ENCODE data around the gene MRPL43.
A peak's percentile ranks its signal among the peaks of the same experiment; 100 is the strongest.
"Not testable (repeated sequence)": the region's sequence is repeated elsewhere in the genome, so short reads cannot be mapped to it uniquely, and the experiment has no call there.

The MRPL43 gene

DNA sequence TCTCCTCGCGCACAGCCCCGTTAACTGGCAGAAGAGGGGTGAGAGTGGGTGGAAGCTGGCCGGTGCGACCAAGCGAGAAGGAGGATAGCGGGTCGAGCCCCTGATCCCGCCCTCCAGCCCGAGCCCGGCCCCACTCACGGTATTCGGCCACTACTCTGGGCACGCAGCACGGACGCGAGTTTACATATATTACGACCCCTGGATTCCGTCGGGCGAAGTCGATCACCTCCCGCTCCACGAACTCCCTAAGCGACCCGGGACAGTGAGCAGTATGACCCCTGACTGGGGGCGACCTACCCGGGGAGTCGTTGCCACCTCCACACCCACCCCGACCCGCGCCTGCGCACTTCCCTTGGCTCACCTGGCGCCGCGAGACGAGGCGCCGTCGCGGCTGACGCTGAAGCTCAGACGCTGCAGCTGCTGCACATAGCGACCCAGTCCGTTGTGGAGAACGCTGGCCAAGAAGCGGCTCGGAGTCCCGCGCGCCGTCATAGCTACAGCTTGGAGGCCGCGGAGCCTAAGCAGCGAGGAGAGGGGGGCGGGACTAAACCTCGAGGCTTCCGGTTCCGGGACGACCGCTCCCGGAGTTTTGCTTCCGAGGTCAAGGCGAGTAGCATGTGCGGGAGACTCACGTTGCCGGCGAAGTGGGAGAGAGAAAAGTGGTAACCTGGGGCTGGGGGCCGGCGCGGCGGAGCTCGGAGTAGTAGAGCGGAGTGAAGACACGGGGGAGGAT lies at the start of gene MRPL43, which contains the start of gene TWNK:
Gene MRPL43, minus strand, starts transcription at position 546 of the 733 bp plus-strand sequence. Its CDS starts 54 bp downstream, at position 492.
Gene TWNK, plus strand, starts transcription at position 592 of the 733 bp plus-strand sequence. CDS start 668 bp downstream, outside the sequence.
- peak; percentile 93 for DNase-seq (ENCODE audit: low spot score)

DNA sequence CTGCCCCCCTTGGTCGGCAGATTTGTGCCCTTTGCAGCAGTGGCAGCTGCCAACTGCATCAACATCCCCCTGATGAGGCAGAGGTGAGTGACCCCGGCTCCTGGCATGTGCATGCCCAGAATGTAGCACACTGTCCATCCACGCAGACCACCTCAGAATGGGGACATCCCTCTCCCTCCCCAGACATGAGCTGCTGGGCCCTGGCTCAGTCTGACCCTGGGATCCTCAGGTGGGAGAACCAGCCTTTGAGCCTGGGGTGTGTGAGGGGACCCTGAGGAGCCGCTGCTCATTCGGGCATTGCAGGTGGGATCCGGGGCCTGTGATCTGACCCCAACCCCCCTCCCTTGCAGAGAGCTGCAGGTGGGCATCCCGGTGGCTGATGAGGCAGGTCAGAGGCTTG lies 49.4 kb upstream of the MRPL43 start:
- no peak for DNase-seq (ENCODE audit: low spot score)

DNA sequence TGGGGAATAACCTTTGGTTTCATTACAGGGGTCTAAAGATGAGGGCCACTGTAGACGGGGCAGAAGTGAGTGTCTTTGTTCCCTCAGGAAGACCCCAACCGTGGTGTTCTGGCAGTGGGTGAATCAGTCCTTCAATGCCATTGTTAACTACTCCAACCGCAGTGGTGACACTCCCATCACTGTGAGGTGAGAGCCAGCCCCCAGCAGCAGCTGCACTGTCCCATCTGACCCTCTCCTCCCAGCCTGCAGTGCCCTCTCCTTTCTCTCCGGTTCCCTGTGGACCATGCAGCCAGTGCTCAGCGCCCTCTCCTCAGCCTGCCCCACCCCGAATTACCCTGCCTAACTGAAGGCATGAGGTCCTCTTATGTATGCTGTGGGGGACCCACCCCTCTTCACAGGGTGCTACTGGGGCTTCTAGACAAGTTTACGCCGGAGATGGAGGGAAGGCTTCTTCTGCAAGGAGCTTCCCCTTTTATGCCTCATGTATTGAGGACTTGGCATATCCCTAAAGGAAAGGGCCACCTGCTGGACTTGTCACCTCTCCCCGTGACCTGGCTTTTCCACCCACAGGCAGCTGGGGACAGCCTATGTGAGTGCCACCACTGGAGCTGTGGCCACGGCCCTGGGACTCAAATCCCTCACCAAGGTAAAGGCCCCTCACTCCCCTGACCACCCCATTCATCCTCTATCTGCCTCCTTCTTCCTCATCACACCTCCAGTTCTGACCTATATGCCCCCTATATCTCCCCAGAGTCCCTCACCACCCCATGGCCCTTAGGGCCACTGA lies 48.8 kb upstream of the MRPL43 start:
- DNase-seq (ENCODE audit: low spot score), result no peak

DNA sequence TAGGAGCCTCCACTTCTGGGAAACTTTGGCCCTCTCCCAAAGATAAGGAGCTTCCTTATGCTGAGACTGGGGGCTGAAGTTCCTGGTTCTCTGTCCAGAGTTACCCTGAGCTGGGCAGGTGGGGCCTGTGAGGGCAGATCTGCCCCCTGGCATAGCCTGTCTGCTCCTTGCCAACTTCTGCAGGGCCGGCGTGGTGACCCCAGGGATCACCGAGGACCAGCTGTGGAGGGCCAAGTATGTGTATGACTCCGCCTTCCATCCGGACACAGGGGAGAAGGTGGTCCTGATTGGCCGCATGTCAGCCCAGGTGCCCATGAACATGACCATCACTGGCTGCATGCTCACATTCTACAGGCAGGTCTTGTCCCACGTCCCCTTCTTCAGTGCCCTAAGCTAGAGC lies 48.0 kb upstream of the MRPL43 start:
- no peak for DNase-seq (ENCODE audit: low spot score)

DNA sequence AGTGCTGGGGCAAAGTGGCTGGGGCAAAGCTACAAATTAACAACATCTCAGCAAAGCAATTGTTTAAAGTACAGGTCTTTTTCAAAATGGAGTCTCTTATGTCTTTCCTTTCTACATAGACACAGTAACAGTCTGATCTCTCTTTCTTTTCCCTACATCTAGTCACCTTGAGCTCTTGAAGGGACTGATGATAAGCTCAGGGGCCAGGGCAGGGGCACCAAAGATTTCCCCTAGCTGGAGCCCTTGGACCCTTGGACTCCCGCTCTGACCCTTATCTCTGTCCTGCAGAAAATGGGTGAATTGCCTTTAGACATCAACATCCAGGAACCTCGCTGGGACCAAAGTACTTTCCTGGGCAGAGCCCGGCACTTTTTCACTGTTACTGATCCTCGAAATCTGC lies 47.1 kb upstream of the MRPL43 start:
- DNase-seq (ENCODE audit: low spot score), result not testable (repeated sequence)

DNA sequence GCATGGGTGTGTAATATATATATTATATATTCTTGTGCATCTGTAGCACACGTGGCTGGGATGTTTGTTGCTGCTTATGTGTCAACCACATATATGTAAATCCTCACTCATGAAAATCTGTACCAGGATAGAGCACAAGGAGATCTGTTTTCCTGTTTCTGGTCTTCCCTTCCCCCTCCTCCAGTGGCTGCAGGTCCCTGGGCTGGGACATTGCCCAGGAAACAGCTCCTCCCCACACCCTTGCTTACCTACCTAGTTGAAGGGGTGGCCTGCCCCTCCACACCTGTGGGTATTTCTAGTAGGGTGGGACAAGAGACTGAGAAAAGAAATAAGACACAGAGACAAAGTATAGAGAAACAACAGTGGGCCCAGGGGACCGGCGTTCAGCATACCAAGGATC lies 46.0 kb upstream of the MRPL43 start:
- DNase-seq (ENCODE audit: low spot score), result no peak

DNA sequence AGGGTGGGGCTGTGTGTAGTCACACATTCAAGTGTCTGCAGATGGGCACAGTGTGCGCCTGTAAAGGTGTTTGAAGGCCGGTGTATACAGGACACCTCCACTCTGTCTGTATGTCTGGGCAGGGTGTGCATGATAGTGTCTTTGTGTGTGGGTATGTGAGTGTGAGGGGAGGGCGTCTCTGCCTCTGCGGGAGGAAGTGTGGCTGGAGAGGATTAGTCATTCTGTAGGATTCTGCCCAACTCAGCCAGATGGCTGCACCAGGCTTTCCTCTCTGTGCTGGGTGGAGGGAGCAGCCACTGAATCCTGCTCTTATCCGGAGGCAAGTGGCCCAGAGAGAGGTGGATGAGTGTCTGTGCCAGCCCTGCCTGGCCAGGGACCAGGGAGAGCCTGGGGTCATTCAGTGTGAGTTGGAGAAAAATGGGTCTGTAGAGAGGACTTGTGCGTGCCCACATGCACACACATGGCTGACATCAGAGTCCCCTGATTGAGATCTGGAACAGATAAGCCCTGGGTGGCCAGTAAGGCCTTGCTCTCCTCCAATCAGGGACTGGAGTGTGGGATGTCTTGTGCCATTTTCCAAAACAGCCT lies 45.4 kb upstream of the MRPL43 start:
- peak; percentile 88 for DNase-seq (ENCODE audit: low spot score)

DNA sequence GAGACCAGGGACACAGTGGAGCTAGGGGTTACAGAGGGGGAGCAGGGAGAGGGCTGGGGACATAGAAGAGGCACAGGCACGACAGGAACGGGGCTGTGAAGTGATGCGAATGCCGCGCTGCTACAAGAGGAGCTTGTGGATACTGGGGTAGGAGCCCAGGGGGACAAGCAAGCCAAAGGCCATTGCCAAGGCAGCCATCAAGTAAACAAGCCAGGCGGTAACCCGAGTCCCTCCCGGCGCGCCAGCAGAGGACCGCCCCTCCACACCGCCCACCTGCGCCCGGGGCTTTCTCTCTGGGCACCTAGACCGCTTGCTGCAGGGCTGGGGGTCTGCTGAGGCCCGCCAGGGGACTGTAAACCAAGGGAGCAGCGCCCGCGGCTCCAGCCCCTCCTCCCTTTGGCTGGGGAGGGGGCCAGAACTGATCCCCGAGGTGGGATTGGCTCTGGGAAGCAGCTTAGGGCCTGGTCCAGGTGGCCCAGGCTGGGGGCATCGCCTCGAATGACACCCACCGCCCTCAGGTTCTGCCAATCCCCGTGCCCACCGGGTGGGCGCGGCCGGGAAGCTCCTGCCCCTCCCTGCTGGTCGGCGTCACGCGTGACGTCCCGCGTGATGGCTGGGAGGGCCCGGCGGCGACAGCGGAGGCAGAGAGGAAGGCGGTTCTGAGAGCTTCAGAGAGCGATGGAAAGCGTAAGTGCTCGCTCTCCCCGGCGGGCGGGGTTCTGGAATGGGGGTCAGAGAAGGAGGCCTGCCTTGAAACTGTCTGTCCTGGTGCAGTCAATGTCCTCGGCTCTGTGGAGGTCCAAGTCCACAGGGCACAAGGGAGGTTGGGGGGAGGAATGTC lies 44.7 kb upstream of the MRPL43 start:
- DNase-seq (ENCODE audit: low spot score), result peak; percentile 87

DNA sequence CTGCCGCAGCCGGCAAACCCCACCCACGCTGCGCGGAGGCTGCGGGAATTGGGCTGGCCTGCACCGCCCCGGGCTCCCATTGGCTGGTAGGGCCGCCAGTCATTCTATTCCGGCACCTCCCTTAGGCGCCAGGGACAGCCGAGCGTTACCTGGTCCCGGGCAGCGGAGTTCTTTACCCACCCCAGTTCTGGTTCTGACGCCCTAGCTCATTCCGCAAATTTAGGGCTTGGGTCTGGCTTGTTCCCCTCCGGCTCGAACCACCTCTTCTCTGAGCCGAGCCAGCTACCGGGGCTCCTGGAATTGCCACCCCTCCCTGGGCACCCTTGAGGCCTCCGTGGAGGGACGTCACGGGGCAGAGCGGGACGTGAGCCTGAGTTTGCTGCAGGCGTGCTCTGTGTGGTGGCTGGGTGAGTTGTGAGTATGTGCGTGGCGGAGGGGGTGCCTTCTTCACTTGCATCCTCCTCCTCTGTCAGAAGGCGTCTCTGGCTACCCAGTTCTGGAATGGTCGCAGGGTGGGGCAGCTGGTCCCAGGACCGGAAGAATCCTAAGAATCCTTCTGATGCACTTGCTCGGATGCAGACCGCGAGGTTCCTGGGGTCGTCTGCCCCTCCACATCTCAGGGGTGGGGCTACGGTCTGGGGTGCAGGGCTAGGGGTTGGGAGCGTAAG lies 44.0 kb upstream of the MRPL43 start, which contains the start of the genes PDZD7 and SFXN3:
Gene PDZD7, minus strand, starts transcription at position 2 of the 668 bp plus-strand sequence. CDS start 910 bp downstream, outside the sequence.
Gene SFXN3, plus strand, starts transcription at position 107 of the 668 bp plus-strand sequence. CDS start 3,461 bp downstream, outside the sequence.
- peak; percentile 99 for DNase-seq (ENCODE audit: low spot score)

DNA sequence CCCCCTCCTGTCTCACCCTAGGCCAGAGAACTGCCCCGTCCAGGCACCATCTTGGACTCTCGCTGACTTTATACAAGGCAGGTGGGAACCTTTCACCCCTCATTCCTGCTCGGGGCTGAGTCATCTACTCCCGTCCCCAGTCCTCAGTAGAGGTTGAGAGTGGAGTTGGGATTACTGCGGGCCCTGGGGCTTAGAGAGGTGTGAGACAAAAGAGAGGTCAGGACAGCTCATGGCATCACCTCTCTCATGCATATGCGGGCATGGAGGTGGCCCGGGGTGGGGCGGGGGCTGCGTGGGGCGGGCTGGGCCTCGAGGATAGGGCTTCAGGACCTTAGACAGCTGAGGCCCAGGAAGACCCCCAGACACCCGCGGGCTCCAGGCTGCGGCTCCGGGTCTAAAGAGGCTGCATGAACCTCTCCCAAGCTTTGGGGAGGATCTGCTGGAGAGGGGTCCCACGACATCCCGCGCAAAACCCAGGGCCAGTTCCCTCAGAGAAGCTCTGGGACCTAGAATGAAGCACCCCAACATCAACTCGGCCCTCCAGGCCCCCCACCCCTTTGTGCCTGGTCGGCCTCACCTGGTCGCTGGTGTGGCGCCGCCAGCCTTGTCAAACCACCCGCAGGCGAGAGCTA lies 43.3 kb upstream of the MRPL43 start:
- no peak for DNase-seq (ENCODE audit: low spot score)

DNA sequence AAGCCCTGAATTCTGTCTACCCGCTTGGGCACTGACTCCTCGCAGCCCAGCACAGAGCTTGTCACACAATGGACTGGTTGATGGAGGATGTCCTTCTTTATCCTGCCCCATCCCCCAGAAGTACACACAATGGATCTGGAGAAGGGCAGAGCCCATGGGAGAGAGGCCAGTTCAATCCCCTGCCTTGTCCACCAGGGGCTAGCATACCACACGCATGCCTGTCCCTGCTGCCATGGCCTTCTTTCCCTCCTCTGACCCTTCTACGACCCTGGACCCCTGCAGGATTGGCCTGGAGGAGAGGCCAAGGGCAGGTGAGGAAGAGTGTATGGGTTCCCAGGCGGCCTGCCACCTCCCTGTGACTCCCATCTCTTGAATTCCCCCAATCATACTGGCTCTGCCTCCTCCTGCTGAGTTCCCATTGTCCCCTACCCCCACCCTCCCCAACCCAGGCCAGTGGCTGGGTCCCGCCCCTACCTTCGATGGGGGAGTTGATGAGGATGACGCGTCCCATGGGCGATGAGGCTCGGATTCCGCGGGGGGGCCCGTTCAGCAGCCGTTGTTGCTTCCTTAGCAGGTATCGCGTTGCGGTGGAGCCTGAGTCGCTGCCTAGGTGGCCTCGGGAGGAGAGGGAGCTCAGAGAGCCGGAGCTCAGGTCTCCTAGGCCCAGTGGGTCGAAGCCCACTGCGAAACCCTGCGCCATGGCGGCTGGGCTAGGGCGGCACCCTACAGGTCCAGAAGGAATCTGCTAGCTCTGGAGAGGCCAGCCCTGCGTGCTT lies 42.4 kb upstream of the MRPL43 start:
- no peak for DNase-seq (ENCODE audit: low spot score)

DNA sequence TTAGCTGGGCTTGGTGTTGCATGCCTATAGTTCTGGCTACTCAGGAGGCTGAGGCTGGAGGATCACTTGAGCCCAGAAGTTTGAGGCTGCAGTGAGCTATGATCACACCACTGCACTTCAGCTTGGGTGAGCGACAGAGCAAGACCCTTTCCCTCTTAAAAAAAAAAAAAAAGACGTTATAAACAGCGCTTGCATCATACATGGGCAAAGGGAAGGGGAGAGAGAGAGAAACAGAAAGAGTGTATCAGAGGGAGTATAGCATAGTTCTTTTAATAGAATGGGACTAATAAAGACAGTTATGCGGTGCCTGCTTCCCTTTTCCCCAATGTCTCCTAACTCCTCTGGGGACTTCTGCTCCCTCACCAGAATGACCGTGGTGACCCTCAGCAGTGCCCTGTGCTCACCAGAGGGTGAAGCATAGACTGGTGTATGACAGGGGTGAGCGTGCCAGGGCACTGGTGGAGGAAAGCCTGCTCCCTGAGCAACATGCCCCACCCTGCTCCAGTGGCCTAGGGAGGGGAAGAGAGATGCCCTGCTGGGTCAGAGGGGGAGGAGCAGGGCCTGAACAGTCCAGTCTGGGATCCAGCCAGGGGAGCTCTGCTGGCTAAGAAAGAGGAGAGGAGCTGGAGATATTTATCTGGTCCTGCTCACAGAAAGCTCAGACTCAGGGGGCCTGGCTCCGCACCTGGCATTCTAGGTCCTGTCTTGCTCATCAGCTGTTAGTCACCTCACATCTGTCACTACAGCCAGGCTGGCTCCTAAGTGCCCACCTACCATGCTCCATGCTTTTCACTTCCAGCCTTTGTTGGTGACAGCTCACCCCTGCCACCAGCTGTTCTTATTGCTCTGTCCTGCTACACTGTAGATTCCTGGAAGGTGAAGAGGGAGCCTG lies 41.4 kb upstream of the MRPL43 start:
- no peak for DNase-seq (ENCODE audit: low spot score)

DNA sequence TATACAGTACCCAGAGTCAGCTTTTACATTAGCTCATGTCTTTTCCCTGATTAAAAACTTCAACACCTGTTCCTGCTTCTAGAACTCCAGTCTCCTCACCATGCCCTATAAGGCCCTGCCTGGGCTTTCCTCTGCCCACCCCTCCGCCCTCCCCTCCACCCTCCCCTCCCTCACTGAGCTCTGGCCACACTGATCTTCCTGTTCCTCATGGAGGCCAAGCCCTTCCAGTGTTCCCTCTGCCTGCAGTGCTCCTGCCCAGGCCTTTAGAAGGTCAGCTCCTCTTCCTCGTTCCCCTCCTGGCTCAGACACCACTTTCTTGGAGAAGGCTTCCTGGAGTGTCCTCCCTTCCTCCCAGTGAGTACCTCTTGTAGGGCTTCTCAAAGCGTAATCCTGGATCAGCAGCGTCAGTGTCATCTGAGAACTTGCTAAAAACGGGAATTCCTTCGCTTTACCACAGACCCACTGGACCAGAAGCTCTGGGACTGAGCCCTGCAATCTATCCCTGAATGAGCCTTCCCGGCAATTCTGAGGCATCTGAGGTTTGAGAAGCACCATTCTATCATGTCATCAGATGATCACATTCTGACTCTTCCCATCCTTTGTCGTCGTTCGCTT lies 39.9 kb upstream of the MRPL43 start:
- DNase-seq (ENCODE audit: low spot score), result no peak

DNA sequence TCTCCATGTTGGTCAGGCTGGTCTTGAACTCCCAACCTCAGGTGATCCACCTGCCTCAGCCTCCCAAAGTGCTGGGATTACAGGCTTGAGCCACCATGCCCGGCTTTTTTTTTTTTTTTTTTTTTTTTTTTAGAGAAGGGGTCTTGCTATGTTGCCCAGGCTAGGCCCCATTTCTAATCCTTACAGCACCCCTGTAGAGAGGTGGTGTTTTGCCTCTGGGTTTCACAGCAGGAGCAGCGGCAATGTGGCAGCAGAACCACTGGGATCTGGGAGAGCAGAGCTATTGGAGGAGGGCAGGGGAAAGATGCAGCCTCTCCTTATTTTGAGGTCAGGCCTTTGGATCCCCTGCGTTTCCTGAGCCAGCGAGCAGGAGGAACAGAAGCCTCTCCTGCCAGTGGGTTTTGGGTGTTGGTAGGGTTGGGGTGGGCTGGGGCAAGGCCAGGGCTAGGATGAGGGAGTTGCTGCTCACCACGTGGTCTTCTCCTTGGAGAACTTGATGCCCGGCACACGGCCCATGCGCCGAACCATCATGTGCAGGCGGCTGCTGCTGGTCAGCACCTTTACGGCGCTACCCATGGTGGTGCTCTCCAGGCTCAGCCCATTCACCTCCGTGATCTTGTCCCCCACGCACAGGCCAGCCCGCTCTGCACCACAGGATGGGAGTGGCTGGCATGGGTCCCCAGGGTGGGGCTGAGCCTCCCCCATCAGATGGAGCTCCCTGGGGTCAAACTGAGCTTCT lies 35.8 kb upstream of the MRPL43 start:
- DNase-seq (ENCODE audit: low spot score), result no peak

DNA sequence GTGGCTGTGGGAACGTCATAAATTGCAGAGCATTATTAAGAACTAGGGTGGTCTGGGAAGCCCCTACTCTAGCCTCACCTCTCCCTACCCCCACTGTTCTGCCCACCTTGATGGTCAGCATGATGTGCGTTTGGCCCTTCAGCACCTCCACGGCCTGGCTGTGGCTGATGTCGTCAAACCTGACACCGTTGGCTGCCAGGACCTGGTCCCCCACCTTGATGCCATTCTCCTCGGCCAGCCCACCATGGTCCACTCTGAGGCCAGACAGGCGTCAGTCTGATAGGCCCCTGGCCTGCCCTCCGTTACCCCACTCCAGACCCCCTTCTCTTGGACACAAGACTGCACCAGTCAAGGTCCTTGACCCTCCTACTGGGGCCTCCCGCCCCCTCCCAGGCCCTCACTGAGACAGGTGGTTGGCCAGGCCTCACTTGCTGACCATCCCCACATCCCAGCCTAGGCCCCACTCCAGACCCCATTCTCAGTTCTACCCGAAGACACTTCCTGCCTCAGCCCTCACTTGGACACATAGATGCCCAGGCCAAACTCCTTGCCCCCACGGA lies 34.5 kb upstream of the MRPL43 start:
- DNase-seq (ENCODE audit: low spot score), result no peak

DNA sequence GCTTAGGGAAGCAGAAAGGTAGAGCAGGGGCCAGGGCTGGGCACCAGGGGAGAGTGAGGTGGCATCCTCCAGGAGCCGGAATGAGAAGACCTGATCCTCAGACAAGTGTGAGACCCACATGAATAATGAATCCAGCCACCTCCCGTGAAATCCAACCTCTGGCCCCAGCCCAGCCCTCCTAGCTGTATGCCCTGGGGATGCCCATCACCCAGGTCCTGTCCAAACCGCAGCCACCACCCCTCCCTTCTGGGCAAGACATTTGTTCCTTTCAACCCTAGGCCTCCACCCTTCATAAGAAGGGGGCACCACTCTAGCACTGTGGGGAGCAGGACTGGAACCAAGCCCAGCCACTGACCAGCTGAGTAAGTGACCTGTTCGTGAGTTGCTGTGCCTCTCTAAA lies 33.9 kb upstream of the MRPL43 start:
- no peak for DNase-seq (ENCODE audit: low spot score)

DNA sequence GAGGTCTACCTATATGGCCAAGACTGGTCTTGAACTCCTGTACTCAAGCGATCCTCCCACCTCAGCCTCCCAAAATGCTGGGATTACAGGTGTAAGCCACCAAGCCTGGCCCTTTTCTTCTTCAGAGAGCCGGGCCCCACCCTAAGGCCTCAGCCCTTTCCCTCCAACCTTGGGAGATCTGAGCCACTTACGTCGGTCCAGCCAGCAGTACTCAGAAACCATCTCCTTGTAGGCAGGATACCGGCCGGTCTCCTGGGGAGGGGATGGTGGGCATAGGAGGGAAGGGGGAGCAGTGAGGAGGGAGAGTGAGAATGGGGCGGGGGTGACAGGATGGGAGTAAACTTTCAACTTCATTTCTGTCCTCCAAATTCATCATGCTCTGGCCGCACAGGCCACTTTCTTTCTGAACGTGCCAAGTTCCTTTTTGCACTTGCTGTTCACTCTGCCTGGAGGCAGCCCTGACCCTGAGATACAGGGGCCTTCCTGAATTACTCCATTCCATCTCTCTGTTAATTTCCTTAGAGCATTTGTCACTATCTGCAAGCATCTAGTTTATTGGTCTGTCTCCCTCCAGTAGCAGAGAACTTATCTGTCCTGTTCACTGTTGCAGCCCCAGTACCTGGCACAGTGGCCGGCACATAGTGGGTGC lies 33.3 kb upstream of the MRPL43 start:
- no peak for DNase-seq (ENCODE audit: low spot score)
